Heart right ventricle (tissue), 16 donors: ENCODE data around the gene TMEM120B. TPM values are rescaled to one million over a fixed set of nuclear protein-coding genes. Genes with fewer than 3 reads are reported as not detected.
A peak's percentile ranks its signal among the peaks of the same experiment; 100 is the strongest.

Experiments
- ATAC-seq, 8 donors: fragments of 200-7000 bp; cut with Tn5 transposase; one replicate each; pipeline ENCODE4 v1.9.1; 2020; ENCODE audit warnings: mild to moderate bottlenecking in 8 of 8, moderate library complexity in 8 of 8, moderate number of reproducible peaks in 1 of 8
- DNase-seq, 2 donors: peaks; one replicate each; pipeline ENCODE4 v3.0.0-alpha.2; 2020
- H3K27ac ChIP-seq, 10 donors: fragments of 200-600 bp; sonication (generic) in 2 of 10; one replicate each; pipeline versions ENCODE4 v1.5.0 to v1.8.0; 2020 to 2022; ENCODE audit warnings: mild to moderate bottlenecking in 3 of 10
- H3K27me3 ChIP-seq, 7 donors: fragments of 200-600 bp; one replicate each; pipeline ENCODE4 v1.8.0; 2021 to 2022; ENCODE audit warnings: mild to moderate bottlenecking in 2 of 7
- H3K36me3 ChIP-seq, 9 donors: fragments of 200-600 bp; sonication (generic) in 1 of 9; one replicate each; pipeline versions ENCODE4 v1.5.0 to v1.8.0; 2020 to 2022; ENCODE audit warnings: mild to moderate bottlenecking in 2 of 9
- H3K4me1 ChIP-seq, 9 donors: fragments of 200-600 bp; sonication (generic) in 1 of 9; one replicate each; pipeline versions ENCODE4 v1.5.0 to v1.8.0; 2020 to 2022; ENCODE audit warnings: mild to moderate bottlenecking in 4 of 9
- H3K4me3 ChIP-seq, 10 donors: fragments of 200-600 bp; sonication (generic) in 2 of 10; one replicate each; pipeline versions ENCODE4 v1.5.0 to v1.8.0; 2020 to 2022; ENCODE audit warnings: mild to moderate bottlenecking in 7 of 10, moderate library complexity in 2 of 10
- H3K9me3 ChIP-seq, 11 donors: fragments of 200-600 bp in 10 of 11; sonication (generic) in 2 of 11; one replicate each; pipeline versions ENCODE4 v1.5.0 to v1.8.0; 2013 to 2022; ENCODE audit warnings: mild to moderate bottlenecking in 2 of 11, control low read depth in 1 of 11, moderate library complexity in 1 of 11
- WGBS, 2 donors: extraction: QIAGEN DNeasy Blood & Tissue Kit; methylation state at CpG; one replicate each; pipeline ENCODE4 v1.1.7; 2013; ENCODE audit warnings: inconsistent platforms in 1 of 2; 5-methylcytosine and 5-hydroxymethylcytosine counted together
- intact Hi-C, 10 donors: fragments of 100-400 bp; cut with DNase I; formaldehyde crosslinking; loops; one replicate each; pipeline versions ENCODE4 v1.11.1 to v1.14.2; 2022
- polyA plus RNA-seq, 2 donors: library from polyadenylated mRNA; stranded (reverse); fragments of 200-250 nt; gene quantifications; one replicate each; pipeline ENCODE4 v1.2.3, GENCODE V29; 2013
- total RNA-seq, 10 donors: library from RNA; stranded (reverse); fragmentation: NEBNext Ultra II Directional in 3 of 10; extraction: Animal tissue kit (Norgen Biotek cat#: 25700) in 3 of 10; gene quantifications; one replicate each; pipeline versions ENCODE4 v1.2.1 to v1.2.4, GENCODE V29; 2021 to 2023
- TF ChIP-seq, protein P1 (sequence below), 9 donors: fragments of 200-600 bp; sonication (generic) in 2 of 9; IDR thresholded peaks; one replicate each; pipeline versions ENCODE4 v1.5.0 to v1.8.0; 2021 to 2022; ENCODE audit warnings: antibody characterized with exemption in 9 of 9, mild to moderate bottlenecking in 5 of 9, moderate library complexity in 1 of 9
- donor health status: Arrhythmogenic right ventricular cardiomyopathy.
- donor health status: ischemic (EF 13 %, LVEDD 7.1; RV severe dilation, severe dysfunction).
- donor health status: healthy with polysubstance abuse.
- donor health status: DM: no; HTN: yes; CAD: no.
- donor health status: DM: no; HTN: no; CAD: no.
- donor health status: ischemic (EF 25% LVEDD 6.9; RV normal size, moderate dysfunction).
- donor health status: ischemic (EF 25% LVEDD 5.7; RV mildly dilated, moderate dysfunction).
- donor health status: healthy.
- donor health status: DM: yes; HTN: yes; CAD: no.
- donor health status: Ischemic cardiomyopathy.
- donor health status: ischemic (EF 35%, LVEDD 5.7; RV mildly dilated, moderate dysfunction).
- donor health status: nonischemic (EF 11% LVEDD 7.7; RV severe dilation, severe dysfunction).
- donor health status: DM: yes; HTN: yes; CAD: no.
- donor health status: PGD.
- donor health status: ischemic (EF 29% LVEDD 5.4; RV normal size, mild dysfunction).
- donor health status: nonischemic (EF 23%, LVEDD 6.1; RV moderate dilation, normal function).

Gene TMEM120B
- total and polyA plus RNA-seq, 12 donors, result 5.3 to 12.7 (median 7.4) TPM

GRCh38 chr12:121669521-121669900 lies 43.0 kb upstream of the TMEM120B start, which contains the start of gene MORN3:
Gene MORN3, minus strand, starts transcription at chr12:121669654. Its CDS starts 171 bp downstream, at chr12:121669483.
- Histone ChIP-seq H3K27ac (no peak within 1 kb of the TSS), H3K36me3 (no peaks in the 10 kb centered on the region), H3K4me3 (no peak within 1 kb of the TSS), H3K9me3 (no peaks in the 10 kb centered on the region), H3K27me3 (no peaks in the 10 kb centered on the region), H3K4me1 (peaks cover 5 to 21% (median 14%) of the 10 kb centered on the region in 9 donors)
- 98% methylated on average over 5 of the region's 5 CpGs for WGBS, 2 donors
- ATAC-seq (no peak), DNase-seq (no peak)
- TF ChIP-seq, protein P1, sequence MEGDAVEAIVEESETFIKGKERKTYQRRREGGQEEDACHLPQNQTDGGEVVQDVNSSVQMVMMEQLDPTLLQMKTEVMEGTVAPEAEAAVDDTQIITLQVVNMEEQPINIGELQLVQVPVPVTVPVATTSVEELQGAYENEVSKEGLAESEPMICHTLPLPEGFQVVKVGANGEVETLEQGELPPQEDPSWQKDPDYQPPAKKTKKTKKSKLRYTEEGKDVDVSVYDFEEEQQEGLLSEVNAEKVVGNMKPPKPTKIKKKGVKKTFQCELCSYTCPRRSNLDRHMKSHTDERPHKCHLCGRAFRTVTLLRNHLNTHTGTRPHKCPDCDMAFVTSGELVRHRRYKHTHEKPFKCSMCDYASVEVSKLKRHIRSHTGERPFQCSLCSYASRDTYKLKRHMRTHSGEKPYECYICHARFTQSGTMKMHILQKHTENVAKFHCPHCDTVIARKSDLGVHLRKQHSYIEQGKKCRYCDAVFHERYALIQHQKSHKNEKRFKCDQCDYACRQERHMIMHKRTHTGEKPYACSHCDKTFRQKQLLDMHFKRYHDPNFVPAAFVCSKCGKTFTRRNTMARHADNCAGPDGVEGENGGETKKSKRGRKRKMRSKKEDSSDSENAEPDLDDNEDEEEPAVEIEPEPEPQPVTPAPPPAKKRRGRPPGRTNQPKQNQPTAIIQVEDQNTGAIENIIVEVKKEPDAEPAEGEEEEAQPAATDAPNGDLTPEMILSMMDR (IDR thresholded peaks at IDR 0.05), result no peak
- intact Hi-C loops, result loop anchor here in 4 of 10 donors (2.0 to 5.0 kb wide), 4 partner anchors 42 to 172 kb away; partner anchors contain the start of gene ORAI1 (in 1 of the 4)

DNA sequence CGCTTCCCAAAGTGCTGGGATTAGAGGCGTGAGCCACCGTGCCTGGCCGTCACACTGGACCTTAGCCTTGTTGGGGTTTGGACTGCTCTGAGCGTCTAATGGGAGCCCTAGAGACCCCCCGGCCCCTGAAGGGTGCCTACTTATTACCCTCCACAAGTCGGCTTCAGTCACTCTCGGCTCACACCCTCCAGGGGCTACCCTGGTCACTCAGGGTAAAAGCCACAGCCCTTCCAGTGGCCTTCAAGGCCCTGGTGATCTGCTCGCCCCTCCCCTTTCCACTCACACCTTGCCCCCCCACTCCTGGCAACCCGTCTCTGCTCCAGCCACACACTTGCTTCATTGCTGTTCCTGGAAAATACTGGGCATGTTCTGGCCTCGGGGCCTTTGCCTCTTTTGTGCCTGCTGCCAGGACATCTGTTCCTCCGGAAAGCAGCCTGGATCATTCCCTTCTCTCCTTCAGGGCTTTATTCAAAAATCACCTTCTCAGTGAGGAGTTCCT lies 39.5 kb upstream of the TMEM120B start:
- H3K4me1 ChIP-seq, result peaks cover 5 to 21% (median 14%) of the 10 kb centered on the region in 9 donors
- no peaks in the 10 kb centered on the region for H3K36me3 ChIP-seq
- 56 to 71% methylated on average over 12 of the region's 12 CpGs for WGBS, 2 donors
- no peaks in the 10 kb centered on the region for H3K9me3 ChIP-seq
- intact Hi-C loops, result loop anchor here in 6 of 10 donors (5.0 to 10.0 kb wide), 4 partner anchors 46 to 126 kb away; partner anchors contain the start of gene ORAI1 (in 5 of the 6)
- no peaks in the 10 kb centered on the region for H3K27me3 ChIP-seq
- TF ChIP-seq, protein P1 (IDR thresholded peaks at IDR 0.05), result no peak
- H3K27ac ChIP-seq, result peak overlapping the region in 3 of 10 donors; percentile 42 to 80 (median 51)
- DNase-seq, result no peak
- H3K4me3 ChIP-seq, result peak overlapping the region in 7 of 10 donors; percentile 27 to 65 (median 60)
- ATAC-seq, result peak in 5 of 8 donors; percentile 6 to 46 (median 12)

- Histone ChIP-seq H3K36me3 (no peaks in the 10 kb centered on the region), H3K9me3 (no peaks in the 10 kb centered on the region), H3K4me1 (peaks cover 5 to 21% (median 14%) of the 10 kb centered on the region in 9 donors), H3K27me3 (no peaks in the 10 kb centered on the region), H3K4me3 (no peak overlapping the region), H3K27ac (no peak overlapping the region)
- ATAC-seq (no peak), DNase-seq (no peak)
- 88 to 90% methylated on average over 4 to 5 of the region's 5 CpGs for WGBS, 2 donors
- intact Hi-C loops, result loop anchor here in 2 of 10 donors (10.0 kb wide), 1 partner anchor 51 kb away; the partner anchor contains the start of gene ORAI1 (in 2 of the 2)
- TF ChIP-seq, protein P1 (IDR thresholded peaks at IDR 0.05), result no peak
These were observed 36.4 kb upstream of the TMEM120B start for GRCh38 chr12:121676190-121676589.

- Histone ChIP-seq H3K27me3 (no peaks in the 10 kb centered on the region), H3K4me1 (peaks cover 0 to 9% (median 0%) of the 10 kb centered on the region in 9 donors), H3K4me3 (no peak overlapping the region), H3K36me3 (no peaks in the 10 kb centered on the region), H3K27ac (no peak overlapping the region), H3K9me3 (no peaks in the 10 kb centered on the region)
- WGBS, 2 donors, result 73 to 81% methylated on average over 3 of the region's 3 CpGs
- intact Hi-C loops, result loop anchor here in 2 of 10 donors (10.0 kb wide), 1 partner anchor 54 kb away; the partner anchor contains the start of gene ORAI1 (in 2 of the 2)
- no peak for DNase-seq
- ATAC-seq, result no peak
- TF ChIP-seq, protein P1 (IDR thresholded peaks at IDR 0.05), result no peak
These were observed 34.2 kb upstream of the TMEM120B start for GRCh38 chr12:121678305-121678704.
